Gastroesophageal sphincter (tissue), 4 donors: ENCODE results near the gene POLR1F. TPM values are rescaled to one million over a fixed set of nuclear protein-coding genes. Genes with fewer than 3 reads are reported as not detected.

Experiments
- ATAC-seq: fragments of 150-250 bp; one replicate; pipeline ENCODE4 v1.9.1; 2016; ENCODE audit warnings: mild to moderate bottlenecking, moderate library complexity
- H3K27ac ChIP-seq, 4 donors: fragments of 200-600 bp; sonication (generic) in 3 of 4; 1 replicate in 3 of 4; 2 replicates in 1 of 4; pipeline ENCODE4 v1.5.1; 2016 to 2019
- H3K27me3 ChIP-seq: fragments of 200-600 bp; sonication (generic); one replicate; pipeline ENCODE4 v1.5.1; 2019
- H3K36me3 ChIP-seq, 2 donors: fragments of 200-600 bp; sonication (generic); one replicate each; pipeline ENCODE4 v1.5.1; 2019; ENCODE audit warnings: control low read depth in 1 of 2
- H3K4me1 ChIP-seq, 3 donors: fragments of 200-600 bp; sonication (generic); 1 replicate in 2 of 3; 2 replicates in 1 of 3; pipeline ENCODE4 v1.5.1; 2016 to 2019; ENCODE audit warnings: control low read depth in 2 of 3
- H3K4me3 ChIP-seq, 2 donors: fragments of 200-600 bp; sonication (generic); one replicate each; pipeline ENCODE4 v1.5.1; 2019; ENCODE audit warnings: mild to moderate bottlenecking in 1 of 2, moderate library complexity in 1 of 2
- H3K9me3 ChIP-seq, 3 donors: fragments of 200-600 bp; sonication (generic); one replicate each; pipeline ENCODE4 v1.5.1; 2017 to 2019; ENCODE audit warnings: control low read depth in 2 of 3
- EP300 ChIP-seq: sonication (generic); formaldehyde crosslinking; IDR thresholded peaks from one replicate; pipeline ENCODE4 v1.6.1; 2017; ENCODE audit warnings: antibody characterized with exemption, mild to moderate bottlenecking
- POLR2A ChIP-seq, 2 donors: fragments of 450-650 bp; IDR thresholded peaks; one replicate each; pipeline ENCODE4 v1.6.1; 2017; ENCODE audit warnings: antibody characterized with exemption in 2 of 2, mild to moderate bottlenecking in 2 of 2, moderate library complexity in 1 of 2
- POLR2AphosphoS5 ChIP-seq: sonication (generic); formaldehyde crosslinking; IDR thresholded peaks from one replicate; pipeline ENCODE4 v1.6.1; 2017; ENCODE audit warnings: antibody characterized with exemption
- WGBS, 2 donors: methylation state at CpG; one replicate each; pipeline ENCODE4 v1.1.5; 2018; ENCODE audit warnings: low coverage in 1 of 2; 5-methylcytosine and 5-hydroxymethylcytosine counted together
- total RNA-seq, 4 donors: library from RNA; depleted of rRNA; stranded (reverse); fragments of >200 nt; gene quantifications; one replicate each; pipeline ENCODE4 v1.1.0, GENCODE V29; 2016
- TF ChIP-seq, protein P1 (sequence below), 4 experiments: fragments of 200-600 bp in 2 of 4; fragments of 450-650 bp in 2 of 4; sonication (generic) in 1 of 4; IDR thresholded peaks; one replicate each; pipeline ENCODE4 v1.5.1; 2017 to 2019; ENCODE audit warnings: antibody characterized with exemption in 4 of 4, mild to moderate bottlenecking in 2 of 4, moderate library complexity in 2 of 4

Gene POLR1F
- total RNA-seq, 4 donors from 2014 or later = 12.8 to 35.4 (median 20.4) TPM

DNA sequence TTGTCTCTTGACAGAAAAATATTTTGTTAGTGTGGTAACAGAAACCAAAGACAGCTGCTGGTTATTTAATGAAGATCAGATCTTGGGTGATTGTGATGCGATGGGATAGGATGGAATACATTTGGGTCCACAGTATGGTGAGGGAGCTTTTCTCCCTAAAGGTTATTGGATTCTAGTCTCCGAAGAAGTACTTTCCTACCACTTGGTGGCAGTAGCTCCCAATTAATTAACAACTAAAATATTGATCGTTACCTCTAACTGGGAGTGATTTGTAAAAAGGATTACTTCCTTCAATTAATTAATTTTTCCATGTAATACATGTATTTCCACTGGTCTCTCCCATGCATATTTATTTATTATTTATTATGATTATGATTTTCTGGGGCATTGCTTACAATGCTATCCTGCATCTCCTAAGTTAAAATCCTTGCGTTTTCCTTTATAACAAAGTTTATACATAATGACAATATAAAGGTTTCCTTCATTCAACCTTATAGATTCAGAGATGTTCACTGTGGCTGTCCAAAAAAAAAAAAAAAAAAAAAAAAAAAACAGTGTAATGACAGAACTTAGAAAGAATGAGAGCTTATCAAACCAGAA, 39.0 kb upstream of the POLR1F start:
- Histone ChIP-seq H3K4me1 (no peaks in the 10 kb centered on the region), H3K27ac (no peak overlapping the region), H3K36me3 (no peaks in the 10 kb centered on the region), H3K27me3 (no peaks in the 10 kb centered on the region), H3K4me3 (no peak overlapping the region), H3K9me3 (no peaks in the 10 kb centered on the region)
- WGBS, 2 donors = 10 to 31% methylated on average over 3 to 4 of the region's 4 CpGs
- no peak for ATAC-seq
- TF ChIP-seq, protein P1, sequence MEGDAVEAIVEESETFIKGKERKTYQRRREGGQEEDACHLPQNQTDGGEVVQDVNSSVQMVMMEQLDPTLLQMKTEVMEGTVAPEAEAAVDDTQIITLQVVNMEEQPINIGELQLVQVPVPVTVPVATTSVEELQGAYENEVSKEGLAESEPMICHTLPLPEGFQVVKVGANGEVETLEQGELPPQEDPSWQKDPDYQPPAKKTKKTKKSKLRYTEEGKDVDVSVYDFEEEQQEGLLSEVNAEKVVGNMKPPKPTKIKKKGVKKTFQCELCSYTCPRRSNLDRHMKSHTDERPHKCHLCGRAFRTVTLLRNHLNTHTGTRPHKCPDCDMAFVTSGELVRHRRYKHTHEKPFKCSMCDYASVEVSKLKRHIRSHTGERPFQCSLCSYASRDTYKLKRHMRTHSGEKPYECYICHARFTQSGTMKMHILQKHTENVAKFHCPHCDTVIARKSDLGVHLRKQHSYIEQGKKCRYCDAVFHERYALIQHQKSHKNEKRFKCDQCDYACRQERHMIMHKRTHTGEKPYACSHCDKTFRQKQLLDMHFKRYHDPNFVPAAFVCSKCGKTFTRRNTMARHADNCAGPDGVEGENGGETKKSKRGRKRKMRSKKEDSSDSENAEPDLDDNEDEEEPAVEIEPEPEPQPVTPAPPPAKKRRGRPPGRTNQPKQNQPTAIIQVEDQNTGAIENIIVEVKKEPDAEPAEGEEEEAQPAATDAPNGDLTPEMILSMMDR (IDR thresholded peaks at IDR 0.05) = peak; percentile 36 to 62 (median 50)
- TF ChIP-seq EP300 = no peak
- TF ChIP-seq POLR2AphosphoS5 = no peak
- TF ChIP-seq POLR2A (IDR thresholded peaks at IDR 0.05) = no peak

DNA sequence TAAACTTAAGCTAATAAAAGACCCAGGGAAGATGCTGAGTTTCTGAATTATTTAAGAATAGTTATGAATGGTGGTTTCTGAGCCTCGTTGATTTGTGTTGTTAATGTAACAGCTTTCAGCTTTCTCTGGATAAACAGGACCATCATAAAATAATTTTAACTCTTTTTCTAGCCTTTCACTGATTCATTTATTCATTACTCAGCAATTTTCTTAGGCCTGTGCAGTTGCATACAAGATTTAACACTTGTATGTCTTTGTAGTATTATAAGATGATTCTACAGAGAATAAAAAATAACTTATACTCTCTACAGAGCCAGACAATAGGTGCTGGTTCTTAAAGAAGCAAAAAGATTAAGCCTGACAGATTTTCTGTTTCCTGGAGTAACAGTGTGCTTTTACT, 35.2 kb upstream of the POLR1F start:
- Histone ChIP-seq H3K4me1 (no peaks in the 10 kb centered on the region), H3K27me3 (no peaks in the 10 kb centered on the region), H3K36me3 (no peaks in the 10 kb centered on the region), H3K4me3 (no peak overlapping the region), H3K9me3 (no peaks in the 10 kb centered on the region), H3K27ac (no peak overlapping the region)
- no peak for ATAC-seq
- TF ChIP-seq POLR2AphosphoS5 (no peak), POLR2A (IDR thresholded peaks at IDR 0.05) (no peak), EP300 (no peak)
- TF ChIP-seq, protein P1 (IDR thresholded peaks at IDR 0.05) = no peak
- WGBS, 2 donors = 10 to 33% methylated on average over 1 of the region's 1 CpG

DNA sequence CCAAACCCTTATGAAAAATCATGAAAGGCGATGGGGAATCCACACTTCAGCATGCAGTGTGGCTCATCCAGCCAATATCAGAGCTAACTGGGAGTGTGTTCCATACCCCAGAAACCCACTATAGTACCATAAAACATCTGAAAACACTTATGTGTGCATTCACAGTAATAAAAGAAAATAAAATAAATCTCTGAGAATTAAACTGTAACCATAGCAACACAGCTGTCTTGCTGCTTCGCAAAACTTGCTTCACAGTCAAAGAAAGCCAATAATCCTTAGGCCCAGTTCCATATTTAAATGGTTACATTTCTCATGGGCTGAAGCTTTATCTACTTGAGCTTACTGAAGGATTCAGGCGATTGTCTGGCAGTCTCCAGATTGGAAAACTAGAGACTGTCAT, 19.9 kb upstream of the POLR1F start:
- H3K4me3 ChIP-seq = no peak overlapping the region
- H3K4me1 ChIP-seq = no peaks in the 10 kb centered on the region
- peaks cover 8% of the 10 kb centered on the region for H3K27me3 ChIP-seq
- H3K36me3 ChIP-seq = no peaks in the 10 kb centered on the region
- WGBS, 2 donors = 59 to 68% methylated on average over 2 to 3 of the region's 3 CpGs
- no peak for ATAC-seq
- TF ChIP-seq EP300 (no peak), POLR2A (IDR thresholded peaks at IDR 0.05) (no peak), POLR2AphosphoS5 (no peak)
- TF ChIP-seq, protein P1 (IDR thresholded peaks at IDR 0.05) = no peak
- H3K27ac ChIP-seq = no peak overlapping the region
- no peaks in the 10 kb centered on the region for H3K9me3 ChIP-seq

DNA sequence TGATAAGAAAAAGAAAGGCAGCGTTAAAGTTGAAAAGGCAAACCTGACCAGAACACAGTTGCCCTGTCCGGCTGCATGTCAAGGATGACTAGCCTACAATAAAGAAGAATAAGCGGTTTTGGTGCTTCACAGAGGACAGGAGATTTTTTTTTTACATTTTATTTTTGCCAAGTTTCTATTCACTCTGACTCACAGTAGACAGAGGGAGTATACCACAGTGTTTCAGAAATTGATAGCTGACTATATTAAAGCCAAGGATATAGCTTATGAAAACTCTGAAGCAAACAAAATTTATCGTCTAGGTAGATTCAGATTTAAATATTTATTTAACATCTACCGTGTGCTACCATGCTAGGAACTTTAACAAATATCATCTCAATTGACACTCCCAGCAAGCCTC, 16.9 kb upstream of the POLR1F start:
- Histone ChIP-seq H3K27ac (no peak overlapping the region), H3K27me3 (peaks cover 8% of the 10 kb centered on the region), H3K4me3 (no peak overlapping the region), H3K9me3 (no peaks in the 10 kb centered on the region), H3K4me1 (no peaks in the 10 kb centered on the region), H3K36me3 (no peaks in the 10 kb centered on the region)
- no peak for ATAC-seq
- WGBS, 2 donors = 80 to 83% methylated on average over 5 of the region's 5 CpGs
- TF ChIP-seq EP300 (no peak), POLR2AphosphoS5 (no peak), POLR2A (IDR thresholded peaks at IDR 0.05) (no peak)
- TF ChIP-seq, protein P1 (IDR thresholded peaks at IDR 0.05) = no peak

GRCh38 chr7:19715499-19715898, 6.7 kb upstream of the POLR1F start:
- 60% methylated on average over 1 of the region's 1 CpG; no CpG with 5 or more reads in 1 of the 2 donors for WGBS, 2 donors
- ATAC-seq = no peak
- Histone ChIP-seq H3K9me3 (no peaks in the 10 kb centered on the region), H3K4me1 (no peaks in the 10 kb centered on the region), H3K27me3 (no peaks in the 10 kb centered on the region), H3K36me3 (no peaks in the 10 kb centered on the region), H3K27ac (no peak overlapping the region), H3K4me3 (no peak overlapping the region)
- TF ChIP-seq POLR2A (IDR thresholded peaks at IDR 0.05) (no peak), POLR2AphosphoS5 (no peak), EP300 (no peak)
- TF ChIP-seq, protein P1 (IDR thresholded peaks at IDR 0.05) = no peak
